SK-N-MC (cell line): Measurements from ENCODE around the gene RINT1.

Experiments used
- EZH2 ChIP-seq: fragments of 200-600 bp; sonication (generic); IDR thresholded peaks from one replicate; pipeline ENCODE4 v1.6.1; 2017; ENCODE audit warnings: antibody characterized with exemption
- FOXP2 ChIP-seq: optimal IDR thresholded peaks from 2 replicates; pipeline ENCODE3; 2011; ENCODE audit warnings: mild to moderate bottlenecking, moderate library complexity; ENCODE audit not compliant: insufficient read depth; ENCODE audit errors: extremely low read length, control extremely low read depth
- POLR2AphosphoS5 ChIP-seq: IDR thresholded peaks from 2 replicates; pipeline ENCODE4 v1.6.1; 2012; ENCODE audit warnings: mild to moderate bottlenecking, low read depth, low read length, borderline replicate concordance

GRCh38 chr7:105589356-105590077, 57.5 kb downstream of the RINT1 start:
- TF ChIP-seq EZH2 (no peak), FOXP2 (no peak), POLR2AphosphoS5 (no peak)
